H1 (cell line): ENCODE results near the gene CDH8. TPM values are rescaled to one million over a fixed set of nuclear protein-coding genes. Genes with fewer than 3 reads are reported as not detected.

ENCODE experiments used
- BRCA1 ChIP-seq: IDR thresholded peaks from 2 replicates; pipeline ENCODE4 v1.6.1; 2012; ENCODE audit warnings: low read depth, low read length, improper control_type of control experiment
- SAP30 ChIP-seq: fragments of 300-600 bp; sonication (generic); IDR thresholded peaks from 2 replicates; pipeline ENCODE4 v1.7.1; 2012; ENCODE audit warnings: low read length, moderate library complexity, mild to moderate bottlenecking, inconsistent platforms; ENCODE audit not compliant: insufficient read depth, insufficient replicate concordance
- polyA plus RNA-seq, 7 experiments: library from polyadenylated mRNA; depleted of rRNA in 3 of 7; stranded (reverse) in 5 of 7; unstranded in 2 of 7; fragments of >200 nt in 5 of 7; fragments of 200-250 nt in 2 of 7; gene quantifications; 1 replicate in 5 of 7; 2 replicates in 1 of 7; 4 replicates in 1 of 7; pipeline versions ENCODE4 v1.2.1 to v1.2.3, GENCODE V29; 2011 to 2013; ENCODE audit warnings: missing spikeins in 2 of 7, mixed read lengths in 2 of 7
- total RNA-seq: library from RNA; stranded (reverse); fragmentation: NEBNext Ultra II Directional; extraction: Animal tissue kit (Norgen Biotek cat#: 25700); gene quantifications from 2 replicates; pipeline ENCODE4 v1.2.1, GENCODE V29; 2021
- TF ChIP-seq, protein P1 (sequence below): IDR thresholded peaks from 2 replicates; pipeline ENCODE4 v1.6.1; 2011; ENCODE audit warnings: low read depth, mild to moderate bottlenecking, low read length; ENCODE audit not compliant: insufficient read depth
- TF ChIP-seq, protein P2 (sequence below): IDR thresholded peaks from 2 replicates; pipeline ENCODE4 v1.6.1; 2012; ENCODE audit warnings: inconsistent platforms

CDH8 gene
- total and polyA plus RNA-seq, 2 of the 8 experiments (the other 6 are each of a cell fraction or from before 2014, with no cell fraction given), result 7.7 to 8.4 TPM

DNA sequence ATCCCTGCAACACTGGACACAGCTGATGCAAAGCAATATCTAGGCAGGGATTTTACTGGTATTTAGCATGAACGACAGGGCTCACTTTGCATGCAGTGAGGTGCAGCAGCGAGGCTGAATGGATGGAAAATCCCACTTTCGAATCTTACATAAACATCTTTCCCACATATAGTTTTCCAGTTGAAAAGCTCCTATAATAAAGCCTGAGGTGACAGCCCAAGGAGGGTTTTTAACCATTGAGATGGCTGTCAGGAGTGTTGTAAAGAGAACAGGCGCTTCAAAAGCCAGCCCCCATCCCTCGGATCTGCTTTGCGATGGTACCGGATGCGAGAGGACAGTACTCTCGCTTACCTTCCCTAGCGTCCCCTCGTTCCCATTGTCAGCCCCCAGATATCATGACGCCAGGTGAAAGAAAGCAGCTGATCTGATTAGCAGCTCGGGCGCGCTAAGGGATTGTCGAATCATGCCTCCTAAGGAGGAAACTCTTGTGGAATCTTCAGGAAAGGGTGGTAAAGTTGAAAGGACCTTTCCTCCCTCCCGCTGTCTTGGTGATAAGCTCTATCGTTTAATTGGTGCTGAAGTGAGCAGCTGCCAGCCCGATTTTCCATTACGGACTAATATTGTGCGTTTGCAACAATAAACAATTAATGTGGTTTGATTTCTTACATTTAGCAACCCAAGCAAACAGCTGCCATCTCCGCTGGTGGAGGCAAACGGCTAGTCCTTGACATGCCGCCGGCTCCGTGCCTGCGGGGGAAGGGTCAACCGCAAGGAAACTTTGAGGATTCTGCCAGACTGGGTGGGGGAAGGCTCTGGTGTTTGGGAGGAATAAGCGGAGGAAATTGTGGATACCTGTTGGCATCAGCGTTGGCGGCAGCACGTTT, 1.8 kb downstream of the CDH8 start (continued):
- TF ChIP-seq SAP30 (peak; percentile 56), BRCA1 (no peak)
- TF ChIP-seq, protein P1, sequence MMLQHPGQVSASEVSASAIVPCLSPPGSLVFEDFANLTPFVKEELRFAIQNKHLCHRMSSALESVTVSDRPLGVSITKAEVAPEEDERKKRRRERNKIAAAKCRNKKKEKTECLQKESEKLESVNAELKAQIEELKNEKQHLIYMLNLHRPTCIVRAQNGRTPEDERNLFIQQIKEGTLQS, result no peak
- TF ChIP-seq, protein P2, sequence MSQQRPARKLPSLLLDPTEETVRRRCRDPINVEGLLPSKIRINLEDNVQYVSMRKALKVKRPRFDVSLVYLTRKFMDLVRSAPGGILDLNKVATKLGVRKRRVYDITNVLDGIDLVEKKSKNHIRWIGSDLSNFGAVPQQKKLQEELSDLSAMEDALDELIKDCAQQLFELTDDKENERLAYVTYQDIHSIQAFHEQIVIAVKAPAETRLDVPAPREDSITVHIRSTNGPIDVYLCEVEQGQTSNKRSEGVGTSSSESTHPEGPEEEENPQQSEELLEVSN, result peak; percentile 92
- TF ChIP-seq, all 59 proteins: peak for 3
